GM12878 (cell line): ENCODE data around the gene ARMS2. TPM values are rescaled to one million over a fixed set of nuclear protein-coding genes. Genes with fewer than 3 reads are reported as not detected.

ENCODE experiments used
- ATAC-seq: fragments of 200-7000 bp; cut with Tn5 transposase; 3 replicates; pipeline ENCODE4 v1.9.1; 2020; ENCODE audit warnings: mild to moderate bottlenecking, moderate library complexity
- BruUV-seq: library from RNA; stranded (reverse); fragments of 400-500 nt; replicated peaks from 2 replicates; lab custom pipeline; 2021; lab: Mats Ljungman, UMichigan
- CTCF ChIA-PET: fragments of 300-600 bp; sonication (Branson Sonifier 250); formaldehyde crosslinking; extraction: SDS; loops from one replicate; lab custom pipeline; 2021; ENCODE audit warnings: inconsistent platforms; lab: Yijun Ruan, JAX
- POLR2A ChIA-PET: fragments of 350-600 bp; formaldehyde crosslinking; extraction: SDS; loops from one replicate; lab custom pipeline; 2021; ENCODE audit warnings: inconsistent platforms; lab: Charles Lee
- RAD21 ChIA-PET: fragments of 300-600 bp; sonication (Branson Sonifier 250); formaldehyde crosslinking; loops from one replicate; lab custom pipeline; 2023; ENCODE audit warnings: antibody characterized with exemption; ENCODE audit not compliant: unreplicated experiment; lab: Charles Lee
- SMC1A ChIA-PET: fragments of 300-600 bp; sonication (Branson Sonifier 250); formaldehyde crosslinking; loops from one replicate; lab custom pipeline; 2023; ENCODE audit not compliant: unreplicated experiment, uncharacterized antibody; lab: Charles Lee
- DNase-seq: peaks from one replicate; pipeline ENCODE4 v3.0.0-alpha.2; 2011; ENCODE audit warnings: low read depth, low spot score
- FAIRE-seq: peaks from 3 replicates; lab custom pipeline; 2011; peaks lifted over from hg19 to GRCh38; lab: Jason Lieb, UNC
- H2AFZ ChIP-seq: 2 replicates; pipeline ENCODE4 v1.6.0; 2011; ENCODE audit warnings: low read depth, low read length, control low read depth; ENCODE audit not compliant: control insufficient read depth
- H3K27ac ChIP-seq: 2 replicates; pipeline ENCODE4 v1.5.1; 2011; ENCODE audit warnings: control low read depth; ENCODE audit not compliant: control insufficient read depth, insufficient read depth
- H3K27me3 ChIP-seq, 2 experiments: replicated peaks in 1 of 2; 2 replicates each; pipeline versions ENCODE4 v1.6.0 to v1.6.1; 2011; ENCODE audit warnings: low read length in 1 of 2; ENCODE audit not compliant: control insufficient read depth in 2 of 2, insufficient read depth in 2 of 2
- H3K36me3 ChIP-seq, 2 experiments: 2 replicates each; pipeline ENCODE4 v1.5.1; 2011; ENCODE audit warnings: low read length in 1 of 2; ENCODE audit not compliant: control insufficient read depth in 2 of 2, insufficient read depth in 2 of 2
- H3K4me1 ChIP-seq: 2 replicates; pipeline ENCODE4 v1.6.1; 2011; ENCODE audit warnings: mild to moderate bottlenecking, low read length, moderate library complexity, mixed read lengths; ENCODE audit not compliant: control insufficient read depth, insufficient read depth
- H3K4me2 ChIP-seq: 2 replicates; pipeline ENCODE4 v1.6.0; 2011; ENCODE audit warnings: control low read depth; ENCODE audit not compliant: control insufficient read depth, insufficient read depth
- H3K4me3 ChIP-seq: fragments of 200-600 bp; sonication (generic); 2 replicates; pipeline ENCODE4 v1.5.1; 2016
- H3K79me2 ChIP-seq: 2 replicates; pipeline ENCODE4 v1.6.0; 2011; ENCODE audit warnings: low read length; ENCODE audit not compliant: control insufficient read depth, insufficient read depth
- H3K9ac ChIP-seq: 2 replicates; pipeline ENCODE4 v1.8.0; 2011; ENCODE audit warnings: low read length, control low read depth, mixed read lengths; ENCODE audit not compliant: control insufficient read depth, insufficient read depth
- H3K9me3 ChIP-seq: replicated peaks from 3 replicates; pipeline ENCODE4 v1.5.1; 2011; ENCODE audit warnings: mild to moderate bottlenecking, low read length; ENCODE audit not compliant: control insufficient read depth, insufficient read depth
- H4K20me1 ChIP-seq: 2 replicates; pipeline ENCODE4 v1.6.0; 2011; ENCODE audit not compliant: control insufficient read depth, insufficient read depth
- GABPA ChIP-seq: IDR thresholded peaks from 2 replicates; pipeline ENCODE4 v1.6.1; 2014; ENCODE audit warnings: antibody characterized with exemption, low read depth, mild to moderate bottlenecking, inconsistent platforms
- HDAC2 ChIP-seq: fragments of 200-600 bp; sonication (generic); IDR thresholded peaks from 2 replicates; pipeline ENCODE4 v1.6.1; 2017
- IRF4 ChIP-seq: IDR thresholded peaks from 2 replicates; pipeline ENCODE4 v1.6.1; 2011; ENCODE audit warnings: low read depth, low read length
- KAT2A ChIP-seq: conservative IDR thresholded peaks from 2 replicates; pipeline ENCODE4 v1.6.1; 2011; ENCODE audit warnings: low read depth, low read length; ENCODE audit not compliant: control insufficient read depth
- MEF2B ChIP-seq: fragments of 450-650 bp; IDR thresholded peaks from 2 replicates; pipeline ENCODE4 v1.6.1; 2018; ENCODE audit warnings: mild to moderate bottlenecking, moderate library complexity; ENCODE audit not compliant: partially characterized antibody, poor library complexity, severe bottlenecking
- MYB ChIP-seq: fragments of 150-350 bp; IDR thresholded peaks from 2 replicates; pipeline ENCODE4 v1.6.1; 2014; ENCODE audit warnings: mild to moderate bottlenecking, low read depth, low read length, borderline replicate concordance
- NR2C1 ChIP-seq: fragments of 450-650 bp; IDR thresholded peaks from 2 replicates; pipeline ENCODE4 v1.6.1; 2017; ENCODE audit warnings: antibody characterized with exemption, mild to moderate bottlenecking, moderate library complexity
- NR2F1 ChIP-seq: fragments of 450-650 bp; conservative IDR thresholded peaks from 2 replicates; pipeline ENCODE4 v1.6.1; 2017; ENCODE audit warnings: mild to moderate bottlenecking
- POU2F2 ChIP-seq: IDR thresholded peaks from 3 replicates; pipeline ENCODE4 v1.6.1; 2011; ENCODE audit warnings: low read depth, mild to moderate bottlenecking, low read length, borderline replicate concordance
- PRDM15 ChIP-seq: fragments of 450-650 bp; formaldehyde crosslinking; IDR thresholded peaks from 2 replicates; pipeline ENCODE4 v1.4.0; 2020; ENCODE audit warnings: mild to moderate bottlenecking, moderate library complexity
- REST ChIP-seq: IDR thresholded peaks from 2 replicates; pipeline ENCODE4 v1.6.1; 2012; ENCODE audit warnings: mild to moderate bottlenecking, low read depth, low read length
- STAT3 ChIP-seq: IDR thresholded peaks from 2 replicates; pipeline ENCODE4 v1.6.1; 2011; ENCODE audit warnings: low read depth, low read length, improper control_type of control experiment
- TAF1 ChIP-seq: IDR thresholded peaks from 2 replicates; pipeline ENCODE4 v1.6.1; 2011; ENCODE audit warnings: mild to moderate bottlenecking, low read depth, low read length, borderline replicate concordance
- TCF7 ChIP-seq: IDR thresholded peaks from 2 replicates; pipeline ENCODE4 v1.6.1; 2014; ENCODE audit warnings: antibody characterized with exemption, borderline replicate concordance
- ZNF24 ChIP-seq: fragments of 450-650 bp; IDR thresholded peaks from 2 replicates; pipeline ENCODE4 v1.6.1; 2017; ENCODE audit warnings: antibody characterized with exemption, mild to moderate bottlenecking
- ZNF274 ChIP-seq: IDR thresholded peaks from one replicate; pipeline ENCODE4 v1.8.0; 2011; ENCODE audit not compliant: insufficient read length, insufficient read depth
- WGBS: methylation state at CpG from one replicate; pipeline ENCODE4 v1.1.6; 2016; ENCODE audit warnings: low lambda C conversion rate; ENCODE audit not compliant: insufficient replicate concordance, insufficient coverage; ENCODE audit errors: missing lambda C conversion rate; 5-methylcytosine and 5-hydroxymethylcytosine counted together
- in situ Hi-C: fragments of 300-500 bp; cut with MboI; formaldehyde crosslinking; loops from 9 replicates; pipeline ENCODE4 v1.14.3; 2018; ENCODE audit warnings: mixed read lengths
- intact Hi-C: fragments of 100-400 bp; cut with micrococcal nuclease; formaldehyde crosslinking; loops from one replicate; pipeline ENCODE4 v1.14.2; 2022; ENCODE audit not compliant: unreplicated experiment
- polyA plus RNA-seq, 11 experiments: library from polyadenylated mRNA; depleted of rRNA in 4 of 11; unstranded in 6 of 11; stranded (reverse) in 5 of 11; fragments of >200 nt; fragmentation: Nextera tagmentation in 4 of 11; fragmentation: Illumina TruSeq in 1 of 11; extraction: Ambion mirVana in 4 of 11; extraction: Trizol in 1 of 11; gene quantifications; 1 replicate in 1 of 11; 2 replicates in 10 of 11; pipeline versions ENCODE4 v1.2.1 to v1.2.3, GENCODE V29; 2011 to 2016; ENCODE audit warnings: inconsistent platforms in 2 of 11, missing spikeins in 2 of 11, low read depth in 1 of 11
- total RNA-seq, 4 experiments: library from RNA; depleted of rRNA in 3 of 4; stranded (reverse); fragments of >200 nt in 3 of 4; fragmentation: Illumina TruSeq in 1 of 4; extraction: Trizol in 1 of 4; gene quantifications; 2 replicates each; pipeline versions ENCODE4 v1.2.1 to v1.2.3, GENCODE V29; 2013 to 2021

The ARMS2 gene
- total and polyA plus RNA-seq, 10 of the 15 experiments (the other 5 are each of a cell fraction or from before 2014, with no cell fraction given): not detected

- no peak overlapping the region for H3K4me2 ChIP-seq
- no peaks in the 10 kb centered on the region for H3K9me3 ChIP-seq
- ChIA-PET POLR2A (no interaction called here), SMC1A (interaction anchor here (0.6 to 2.2 kb wide), 3 partner anchors 10 to 144 kb away, joined by 3 to 14 read pairs (median 4); no protein-coding TSS in a partner anchor), RAD21 (interaction anchor here (1.0 to 1.5 kb wide), 3 partner anchors 12 to 125 kb away, joined by 3 read pairs; no protein-coding TSS in a partner anchor), CTCF (interaction anchor here (1.1 to 3.1 kb wide), 3 partner anchors 11 to 125 kb away, joined by 3 to 25 read pairs (median 13); no protein-coding TSS in a partner anchor)
- 53% methylated on average over 1 of the region's 2 CpGs for WGBS
- FAIRE-seq: no peak
- H3K27ac ChIP-seq: no peak overlapping the region
- in situ Hi-C loops: no loop called here
- no peaks in the 10 kb centered on the region for H3K27me3 ChIP-seq
- no peak overlapping the region for H3K4me3 ChIP-seq
- H4K20me1 ChIP-seq: no peaks in the 10 kb centered on the region
- no peak overlapping the region for H3K9ac ChIP-seq
- no peak overlapping the region for H2AFZ ChIP-seq
- no peaks in the 10 kb centered on the region for H3K79me2 ChIP-seq
- no peak for ATAC-seq
- intact Hi-C loops: no loop called here
- no peak for DNase-seq
- BruUV-seq: no TSS peak
- no peaks in the 10 kb centered on the region for H3K4me1 ChIP-seq
- TF ChIP-seq REST: no peak
- TF ChIP-seq NR2F1: no peak
- no peak for TF ChIP-seq KAT2A
- TF ChIP-seq NR2C1: no peak
- no peak for TF ChIP-seq GABPA
- no peak for TF ChIP-seq MEF2B
- no peak for TF ChIP-seq STAT3
- no peak for TF ChIP-seq ZNF24
- no peak for TF ChIP-seq MYB
- no peak for TF ChIP-seq ZNF274
- TF ChIP-seq IRF4: no peak
- no peak for TF ChIP-seq POU2F2
- no peak for TF ChIP-seq TCF7
- TF ChIP-seq HDAC2: no peak
- TF ChIP-seq TAF1: no peak
- TF ChIP-seq PRDM15 (CRISPR knock-in tag): no peak
- H3K36me3 ChIP-seq: no peaks in the 10 kb centered on the region
Observed at GRCh38 chr10:122424059-122424458, 30.4 kb upstream of the ARMS2 start.
